GM19193 (cell line): Measurements from ENCODE around the gene SC5D.

Experiments used
- POLR2A ChIP-seq: IDR thresholded peaks from 4 replicates; pipeline ENCODE4 v1.6.1; 2011; ENCODE audit not compliant: insufficient read depth, insufficient read length; ENCODE audit errors: extremely low read depth

SC5D gene

DNA sequence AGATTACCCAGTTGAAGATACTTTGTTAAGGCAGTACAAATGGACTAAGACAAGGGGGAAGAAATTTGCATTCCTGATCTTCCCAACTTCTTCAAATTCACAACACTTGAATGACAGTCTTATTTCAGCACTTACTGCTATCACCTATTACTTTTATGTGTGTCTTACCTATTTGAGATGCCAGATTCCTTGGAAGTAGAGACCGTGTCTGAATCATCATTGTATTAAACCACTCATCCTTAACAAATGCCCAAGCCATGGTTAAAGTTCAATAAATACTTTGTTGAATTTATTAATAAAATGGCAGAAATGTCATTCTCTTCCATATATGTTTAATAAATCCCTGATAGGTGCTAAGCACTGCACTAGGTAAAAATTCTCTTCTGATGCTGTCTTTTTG lies 18.3 kb downstream of the SC5D start:
- no peak for TF ChIP-seq POLR2A

DNA sequence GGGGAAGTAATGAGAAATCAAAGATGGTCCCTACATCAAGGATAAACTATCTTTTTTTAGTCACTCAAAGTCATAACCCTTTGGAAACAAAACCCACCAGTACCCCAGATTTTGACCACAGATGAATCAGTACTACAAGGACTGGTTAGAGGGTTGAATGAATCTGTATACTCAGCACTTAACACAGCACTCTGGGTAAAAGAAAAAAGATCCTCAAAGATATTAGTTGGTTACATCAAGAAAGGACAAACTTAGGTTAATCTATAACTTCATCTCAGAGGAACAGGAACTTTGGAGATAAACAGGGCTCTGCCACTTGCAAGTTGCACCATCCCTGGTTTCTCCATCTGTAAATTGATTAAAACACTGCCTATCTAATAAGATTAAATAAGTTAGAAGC lies 18.8 kb downstream of the SC5D start:
- no peak for TF ChIP-seq POLR2A

DNA sequence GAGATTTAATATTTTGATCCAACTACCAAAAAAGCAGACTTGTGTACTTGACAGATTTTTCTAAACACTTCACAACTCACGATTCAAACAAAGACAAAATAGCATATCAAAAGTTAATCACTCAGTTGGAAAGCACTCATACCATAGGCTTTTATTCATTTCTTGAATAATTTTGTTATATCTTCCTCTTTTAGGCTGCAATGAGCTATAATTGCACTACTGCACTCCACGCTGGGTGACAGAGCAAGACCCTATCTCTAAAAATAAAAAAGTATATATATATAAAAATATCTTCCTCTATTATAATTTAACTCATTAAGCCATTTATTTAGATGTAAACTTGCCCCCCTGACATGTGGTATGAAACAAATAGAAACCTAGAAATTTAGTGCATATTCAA lies 19.9 kb downstream of the SC5D start:
- TF ChIP-seq POLR2A: no peak

DNA sequence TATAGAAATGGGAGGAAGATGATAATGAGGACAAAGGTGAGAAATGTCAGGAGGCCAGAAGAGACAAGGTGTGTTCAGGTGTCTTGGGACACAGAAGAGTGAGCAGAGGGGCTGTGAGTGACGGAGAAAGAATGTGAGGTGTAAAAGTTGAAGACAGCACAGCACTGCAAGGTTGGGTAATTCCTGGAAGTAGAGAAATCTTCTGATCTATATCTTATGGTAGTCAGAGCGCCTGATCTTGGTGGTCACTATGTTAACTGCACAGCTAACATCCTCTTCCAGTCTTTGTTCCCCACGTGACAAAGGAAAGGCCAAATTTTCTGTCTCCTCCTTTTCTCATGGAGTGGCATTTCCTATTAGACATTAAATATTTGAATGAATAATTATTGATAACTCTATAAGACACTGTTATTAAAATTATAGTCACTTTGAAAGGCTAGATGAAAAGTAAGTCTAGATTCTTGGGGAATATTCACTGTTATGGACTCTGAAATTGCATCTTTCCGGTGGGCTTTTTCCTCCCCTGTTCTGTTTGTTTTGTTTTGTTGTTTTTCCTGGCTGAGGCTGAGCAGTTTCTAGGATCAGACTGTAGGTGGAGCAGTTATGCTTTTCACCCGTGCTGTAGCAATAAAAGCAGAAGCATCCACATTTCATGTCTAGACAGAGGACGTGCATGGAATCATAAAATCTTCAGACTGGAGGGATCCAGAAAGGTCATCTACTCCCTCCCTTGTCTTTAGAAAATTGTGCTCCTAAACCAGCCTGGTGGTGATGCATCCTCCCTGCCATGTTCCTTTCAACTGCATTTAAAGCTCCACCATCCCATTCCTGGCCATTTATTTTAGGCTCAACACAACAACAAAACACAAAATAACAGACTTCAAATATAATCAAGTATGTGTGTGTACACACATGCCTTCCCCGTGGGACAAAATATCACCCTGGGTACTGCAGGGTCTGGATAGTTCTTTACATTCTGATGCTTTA lies 26.6 kb downstream of the SC5D start:
- no peak for TF ChIP-seq POLR2A

DNA sequence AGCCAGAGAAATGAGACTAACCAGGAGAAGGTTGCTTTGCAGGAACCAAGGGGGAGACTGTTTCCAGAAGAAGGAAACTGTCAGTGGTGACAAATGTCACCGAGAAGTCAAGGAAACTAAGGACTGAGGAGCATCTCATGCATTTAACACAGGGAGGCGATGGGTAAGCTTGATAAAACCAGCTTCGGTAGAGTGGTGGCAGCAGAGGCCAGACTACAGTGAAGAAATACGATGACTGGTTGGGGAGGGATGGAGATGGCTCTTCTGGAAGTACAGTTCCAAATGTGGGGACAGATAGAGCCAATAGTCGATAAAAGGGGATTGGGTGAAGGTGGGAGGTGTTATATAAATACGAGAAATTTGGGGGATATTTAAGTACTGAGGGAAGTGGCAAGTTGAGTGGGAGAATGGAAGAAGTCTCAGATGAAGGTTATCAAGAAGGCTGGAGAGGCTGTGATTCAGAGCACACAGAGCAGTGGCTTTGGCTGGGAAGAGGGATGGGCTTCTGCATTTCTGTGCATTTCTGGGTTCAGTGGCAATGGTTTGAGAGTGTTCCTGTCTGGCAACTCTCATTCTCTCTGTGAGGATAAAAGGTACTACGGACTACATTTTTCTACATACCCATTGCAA lies 29.2 kb downstream of the SC5D start:
- no peak for TF ChIP-seq POLR2A

DNA sequence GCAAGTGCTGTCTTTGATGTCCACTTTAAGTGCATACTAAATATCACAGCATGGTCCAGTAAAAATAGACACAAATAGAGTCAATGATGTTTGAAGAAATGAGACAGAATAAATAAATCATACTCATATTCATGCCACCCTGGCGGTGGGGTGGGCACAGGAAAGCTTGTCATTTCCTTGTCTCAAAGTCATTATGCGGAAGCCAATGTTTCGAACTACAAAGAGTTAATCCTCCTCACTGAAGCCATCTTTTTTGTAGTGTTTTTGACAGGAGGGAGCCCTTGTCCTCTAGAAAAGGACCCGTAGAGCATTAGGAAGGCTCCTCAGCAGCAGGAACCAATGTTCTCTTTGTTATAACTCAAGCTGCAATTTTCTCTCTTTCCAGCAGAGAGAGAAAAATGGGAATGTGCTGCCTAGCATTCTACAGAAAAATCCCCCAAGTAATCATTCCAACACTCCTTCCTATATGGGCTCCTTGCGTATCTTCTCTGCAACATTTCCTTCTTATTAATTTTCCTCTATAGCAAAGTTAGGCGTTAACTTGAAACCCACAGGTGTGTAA lies 30.6 kb downstream of the SC5D start:
- no peak for TF ChIP-seq POLR2A

DNA sequence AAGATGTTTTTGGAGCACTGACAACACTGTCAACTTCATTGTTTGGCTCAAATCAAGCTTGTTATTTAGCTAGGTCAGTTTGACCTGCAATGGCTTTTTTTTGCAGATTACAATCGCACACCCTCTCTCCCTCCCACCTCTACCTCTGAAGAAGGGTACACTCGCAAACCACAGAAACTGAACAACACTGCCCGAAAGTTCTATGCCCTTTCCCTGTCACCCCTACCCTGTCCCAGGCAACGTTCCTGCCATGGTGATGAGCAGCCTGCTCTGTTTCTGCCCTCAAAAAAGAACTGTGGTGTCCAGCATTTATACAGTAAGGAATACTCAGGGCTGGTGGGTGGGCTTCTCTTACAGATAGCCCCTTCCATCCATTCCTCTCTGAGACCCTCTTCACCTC lies 33.7 kb downstream of the SC5D start:
- TF ChIP-seq POLR2A: no peak

DNA sequence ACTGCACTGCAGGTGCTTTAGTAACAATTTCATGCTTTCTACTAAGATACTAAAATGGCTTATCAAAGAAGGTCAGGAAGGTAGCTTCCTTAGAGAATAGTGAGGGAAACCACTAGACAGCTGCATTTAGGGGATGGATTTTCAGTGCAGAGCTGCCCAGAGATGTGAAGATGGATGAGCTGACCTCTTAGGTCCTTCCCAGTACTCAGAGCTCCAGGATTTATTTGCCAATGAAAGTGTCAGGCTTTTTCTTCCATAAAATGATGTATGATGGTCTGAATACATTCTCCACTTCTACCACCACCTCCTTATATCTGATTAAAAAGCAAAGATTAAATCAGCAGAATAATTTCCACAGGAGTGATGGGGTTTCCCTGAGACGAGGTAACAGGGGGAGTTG lies 35.0 kb downstream of the SC5D start:
- TF ChIP-seq POLR2A: no peak

DNA sequence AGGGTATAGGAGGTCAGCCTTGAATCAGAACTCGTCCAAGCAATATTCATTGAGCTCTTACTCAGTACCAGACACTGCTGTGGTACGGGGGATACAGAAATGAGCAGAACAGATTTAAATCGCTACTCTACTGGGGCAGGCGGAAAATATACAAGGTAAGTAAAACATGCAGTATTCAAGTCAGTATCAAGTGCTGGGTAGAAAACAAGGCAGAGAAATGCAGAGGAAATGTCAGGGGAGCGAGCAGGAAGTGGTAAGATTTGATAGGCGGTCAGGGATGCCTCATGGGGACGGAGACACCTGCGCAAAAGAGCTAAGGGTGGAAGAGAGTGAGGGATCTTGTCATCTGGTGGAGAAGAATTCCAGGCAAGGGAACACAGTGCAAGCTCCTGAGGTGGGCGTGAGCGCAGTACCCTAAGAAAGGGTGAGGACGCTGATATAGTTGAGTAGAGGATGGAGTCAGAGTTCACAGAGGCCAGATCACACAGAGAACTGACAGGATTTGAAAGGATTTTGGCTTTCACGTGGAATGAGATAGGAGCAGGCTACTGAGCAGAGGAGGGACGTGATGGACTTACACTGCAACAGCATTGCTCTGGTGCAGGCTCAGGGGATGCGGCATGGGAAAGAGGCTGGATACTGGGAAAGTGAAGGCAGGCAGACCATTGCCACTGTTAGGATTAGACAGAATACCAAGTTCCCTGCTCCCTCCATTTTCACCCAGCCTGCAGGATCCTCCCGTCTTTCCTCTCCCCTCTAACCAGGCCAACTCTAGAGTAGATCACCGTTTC lies 35.8 kb downstream of the SC5D start:
- no peak for TF ChIP-seq POLR2A

DNA sequence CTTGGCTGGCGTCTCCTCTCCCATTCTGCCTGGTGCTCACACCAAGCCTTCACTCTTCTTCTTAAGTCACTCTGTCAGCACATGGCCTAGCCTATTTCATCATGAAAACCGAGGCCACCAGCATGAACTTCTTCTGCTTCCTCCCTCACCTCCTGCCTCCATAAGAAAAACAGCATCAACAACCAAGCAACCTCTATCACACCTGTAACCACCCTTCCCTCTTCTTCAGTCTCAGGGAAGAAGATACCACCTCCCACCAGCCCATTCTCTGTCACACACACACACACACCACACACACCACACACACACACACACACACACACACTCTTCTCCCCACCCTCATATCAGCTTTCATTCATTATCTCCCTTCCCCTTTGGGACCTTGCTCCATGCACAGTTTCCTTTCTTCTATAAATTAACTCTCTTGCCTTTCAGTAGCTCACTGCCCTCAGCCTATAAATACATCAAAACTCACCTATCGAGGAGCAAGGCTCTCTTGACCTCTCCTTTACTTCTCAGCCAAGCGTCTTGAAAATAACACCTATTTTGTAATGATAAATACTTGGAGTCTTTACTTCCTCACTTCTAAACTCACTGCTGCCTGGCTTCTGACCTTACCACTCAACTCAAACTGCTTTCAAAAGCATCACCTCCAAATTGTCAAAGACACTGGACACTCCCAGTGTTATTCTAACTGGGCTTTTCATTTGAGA lies 36.6 kb downstream of the SC5D start:
- TF ChIP-seq POLR2A: no peak

DNA sequence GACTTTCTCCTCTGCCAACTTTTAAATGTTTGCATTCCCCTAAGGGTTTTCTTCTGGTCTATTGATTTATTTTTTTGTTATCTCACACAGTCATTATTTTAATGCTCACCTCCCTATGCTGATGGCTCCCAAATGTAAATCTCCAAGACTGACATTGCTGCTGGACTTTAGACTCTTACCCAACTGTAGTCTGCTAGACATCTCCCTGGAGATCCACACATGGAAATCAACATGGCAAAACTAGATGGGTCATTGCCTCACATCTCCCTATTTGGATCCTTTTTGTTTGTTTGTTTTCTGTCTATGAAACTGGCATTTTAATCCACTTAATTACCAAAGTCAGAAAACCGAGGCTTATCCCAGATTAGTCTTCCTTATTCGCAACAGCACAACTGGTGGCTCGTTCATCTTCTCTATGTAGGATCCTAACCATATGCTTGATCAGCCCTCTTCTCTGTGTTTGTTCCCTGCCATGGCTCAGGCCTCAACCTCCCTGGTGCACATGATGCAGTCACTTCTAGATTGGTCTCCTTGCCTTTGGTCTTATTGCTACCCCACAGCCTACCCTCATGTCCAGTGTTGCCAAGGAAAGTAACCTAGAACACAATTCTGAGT lies 37.3 kb downstream of the SC5D start:
- TF ChIP-seq POLR2A: no peak

DNA sequence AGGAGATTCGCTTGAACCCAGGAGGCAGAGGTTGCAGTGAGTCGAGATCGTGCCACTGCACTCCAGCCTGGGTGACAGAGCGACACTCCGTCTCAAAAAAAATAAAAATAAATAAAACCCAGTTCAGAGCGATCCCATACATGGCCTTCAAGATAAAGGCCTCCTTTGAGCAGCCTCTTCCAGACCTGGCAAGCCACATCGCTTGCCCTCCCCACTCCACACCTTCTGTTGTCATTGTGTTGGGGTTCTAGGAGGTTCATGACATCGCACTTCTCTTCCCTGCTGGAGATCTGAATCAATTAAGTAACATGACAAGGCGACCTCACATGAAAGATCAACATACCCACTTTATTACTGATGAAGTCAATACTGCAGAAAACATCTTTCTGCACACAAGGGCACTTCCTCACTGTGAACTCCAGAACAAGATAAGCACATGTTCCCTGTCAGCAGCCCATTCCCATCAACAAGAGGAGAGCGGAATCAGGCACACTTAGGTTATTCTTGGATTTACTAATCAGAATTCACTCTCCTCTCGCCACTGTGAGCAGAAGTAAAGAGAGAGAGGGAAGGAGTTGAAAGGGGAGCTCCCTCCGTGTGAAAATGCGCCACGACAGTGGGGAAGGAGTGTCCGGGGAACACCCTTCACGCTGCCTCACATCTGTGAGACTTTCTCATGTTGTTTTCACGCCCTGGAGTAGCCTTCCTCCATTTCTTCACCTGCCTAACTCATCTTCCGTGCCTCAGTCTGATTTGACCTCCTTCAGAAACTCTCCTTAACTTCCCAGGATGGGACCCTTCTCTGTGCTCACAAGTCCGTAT lies 38.3 kb downstream of the SC5D start:
- no peak for TF ChIP-seq POLR2A

DNA sequence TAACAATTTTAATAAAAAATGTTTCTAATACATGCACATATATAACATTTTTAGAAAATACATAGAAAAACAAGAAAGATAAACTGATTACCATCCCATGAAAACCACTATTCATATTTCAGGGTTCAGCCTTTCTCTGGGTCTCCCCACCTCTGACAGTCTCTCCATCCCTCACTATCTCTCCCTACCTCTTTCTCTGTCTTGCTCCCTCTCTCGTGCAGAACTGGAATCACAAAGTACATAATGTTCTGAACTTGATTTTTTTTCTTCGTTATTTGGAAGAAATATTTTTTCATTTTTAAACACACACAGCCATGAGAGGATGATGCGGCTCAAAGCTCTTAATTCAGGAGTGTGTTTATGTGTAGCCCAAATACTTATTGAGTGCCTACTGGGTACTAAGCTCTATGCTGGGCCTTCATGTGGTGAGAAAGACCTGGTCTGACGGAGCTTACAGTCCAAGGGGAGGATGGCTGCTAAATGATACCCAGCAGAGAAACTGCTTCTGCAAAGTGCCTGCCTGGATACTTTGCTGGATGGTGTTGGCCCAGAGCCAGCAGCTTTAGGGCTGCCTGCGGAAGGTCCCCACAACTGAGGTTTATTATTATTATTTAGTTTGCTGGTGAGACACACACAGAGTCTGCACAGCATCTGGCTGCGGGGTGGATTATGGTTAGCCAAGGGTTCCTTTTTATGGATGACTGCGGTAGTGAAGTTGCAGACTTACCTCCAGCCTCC lies 42.6 kb downstream of the SC5D start:
- TF ChIP-seq POLR2A: no peak

DNA sequence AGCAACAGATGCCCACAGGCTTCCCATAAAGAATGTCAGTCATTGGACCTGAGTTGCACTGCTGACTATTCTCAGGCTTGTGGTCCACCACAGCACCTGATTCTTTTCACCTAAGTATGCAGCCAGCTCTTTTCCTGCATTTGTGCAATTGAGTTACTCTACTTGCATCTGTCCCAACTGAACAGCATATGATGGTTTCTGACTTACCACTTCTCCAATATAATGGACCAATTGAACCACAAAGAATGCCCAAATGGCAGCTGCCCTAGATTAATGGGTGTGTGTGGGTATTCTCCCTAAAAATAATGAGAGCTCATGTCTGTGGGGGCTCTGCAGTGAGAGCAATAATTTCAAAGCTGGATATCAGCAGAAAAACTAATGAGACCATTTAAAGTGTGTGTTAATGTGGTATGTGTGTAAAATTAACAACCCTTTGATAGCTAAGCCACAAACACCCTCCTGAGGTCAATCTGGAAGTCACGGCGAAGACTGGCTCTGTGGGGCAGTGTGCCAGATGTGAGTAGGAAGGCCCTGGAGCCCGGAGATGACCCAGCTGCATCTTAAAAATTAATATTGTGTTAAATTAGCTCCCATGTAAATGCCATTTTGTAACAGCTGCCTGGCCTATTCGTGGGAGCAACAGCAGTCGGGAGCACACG lies 43.8 kb downstream of the SC5D start:
- no peak for TF ChIP-seq POLR2A
